ENCODE data around the gene SYNJ2. TPM values are rescaled to one million over a fixed set of nuclear protein-coding genes. Genes with fewer than 3 reads are reported as not detected.

Gene SYNJ2
- total RNA-seq, 1 experiment from 2014 or later = 3.9 TPM

Small RNA genes lying within 50 kb of the gene (small RNA-seq; reads per million reads assigned to genes)
- gene RNU6-786P = 0 reads per million in 2 experiments

Other genes with a start within 250 kb of the SYNJ2 start
- gene SNX9, start 158.6 kb upstream of the SYNJ2 start, total RNA-seq (2014; rRNA removed; shearing (Covaris generic)) = 138 and 144 TPM in 2 replicates
- 6.6 and 6.7 TPM in 2 replicates for gene SERAC1, start 186.4 kb downstream of the SYNJ2 start, total RNA-seq (2014; rRNA removed; shearing (Covaris generic))
- 8.7 and 9.7 TPM in 2 replicates for gene GTF2H5, start 186.5 kb downstream of the SYNJ2 start, total RNA-seq (2014; rRNA removed; shearing (Covaris generic))